Trophoblast cell (in vitro differentiated cells and primary cell): ENCODE data around the gene LSM6.
A peak's percentile ranks its signal among the peaks of the same experiment; 100 is the strongest.

Experiments used
- DNase-seq, 2 donors: peaks; one replicate each; pipeline ENCODE4 v3.0.0-alpha.2; 2016
- H2AFZ ChIP-seq: 2 replicates; pipeline ENCODE4 v1.6.1; 2013; ENCODE audit warnings: low read length, moderate library complexity, mild to moderate bottlenecking; ENCODE audit not compliant: insufficient read depth, poor library complexity
- H2AK5ac ChIP-seq: 2 replicates; pipeline ENCODE4 v1.6.1; 2013; ENCODE audit warnings: mild to moderate bottlenecking, low read length
- H2BK120ac ChIP-seq: 2 replicates; pipeline ENCODE4 v1.6.1; 2013; ENCODE audit warnings: low read length, mild to moderate bottlenecking, moderate library complexity; ENCODE audit not compliant: insufficient read depth, poor library complexity
- H2BK12ac ChIP-seq: 2 replicates; pipeline ENCODE4 v1.6.1; 2013; ENCODE audit warnings: mild to moderate bottlenecking, low read length, moderate library complexity
- H2BK5ac ChIP-seq: 2 replicates; pipeline ENCODE4 v1.6.1; 2013; ENCODE audit warnings: low read length, low read depth, moderate library complexity, mild to moderate bottlenecking; ENCODE audit not compliant: poor library complexity
- H3K14ac ChIP-seq: 2 replicates; pipeline ENCODE4 v1.6.1; 2013; ENCODE audit warnings: mild to moderate bottlenecking, low read length
- H3K18ac ChIP-seq: 2 replicates; pipeline ENCODE4 v1.6.1; 2013; ENCODE audit warnings: mild to moderate bottlenecking, low read length
- H3K23ac ChIP-seq: 2 replicates; pipeline ENCODE4 v1.6.1; 2013; ENCODE audit warnings: low read length
- H3K27ac ChIP-seq: 2 replicates; pipeline ENCODE4 v1.5.1; 2013; ENCODE audit warnings: low read depth, mild to moderate bottlenecking, inconsistent platforms, low read length, moderate library complexity
- H3K27me3 ChIP-seq: 2 replicates; pipeline ENCODE4 v1.6.1; 2013; ENCODE audit warnings: inconsistent platforms, mild to moderate bottlenecking, low read length, moderate library complexity; ENCODE audit not compliant: insufficient read depth
- H3K36me3 ChIP-seq, 2 experiments: 1 replicate in 1 of 2; 2 replicates in 1 of 2; pipeline ENCODE4 v1.6.1; 2013; ENCODE audit warnings: low read length in 2 of 2, mild to moderate bottlenecking in 2 of 2, moderate library complexity in 1 of 2; ENCODE audit not compliant: insufficient read depth in 2 of 2, control insufficient read depth in 1 of 2
- H3K4ac ChIP-seq: 2 replicates; pipeline ENCODE4 v1.6.1; 2013; ENCODE audit warnings: low read depth, mild to moderate bottlenecking, low read length, moderate library complexity
- H3K4me1 ChIP-seq, 2 experiments: 1 replicate in 1 of 2; 2 replicates in 1 of 2; pipeline ENCODE4 v1.6.1; 2013; ENCODE audit warnings: low read length in 2 of 2, mild to moderate bottlenecking in 2 of 2, moderate library complexity in 1 of 2; ENCODE audit not compliant: insufficient read depth in 2 of 2, control insufficient read depth in 1 of 2
- H3K4me2 ChIP-seq: 2 replicates; pipeline ENCODE4 v1.6.1; 2013; ENCODE audit warnings: inconsistent platforms, mild to moderate bottlenecking, low read length, moderate library complexity
- H3K4me3 ChIP-seq: 2 replicates; pipeline ENCODE4 v1.5.1; 2013; ENCODE audit warnings: mild to moderate bottlenecking, low read depth, low read length, inconsistent platforms
- H3K79me1 ChIP-seq: one replicate; pipeline ENCODE4 v1.6.1; 2013; ENCODE audit warnings: low read length
- H3K79me2 ChIP-seq: 2 replicates; pipeline ENCODE4 v1.6.1; 2013; ENCODE audit warnings: low read length, mild to moderate bottlenecking; ENCODE audit not compliant: control insufficient read depth, insufficient read depth, poor library complexity
- H3K9ac ChIP-seq: 2 replicates; pipeline ENCODE4 v1.6.1; 2013; ENCODE audit warnings: mild to moderate bottlenecking, low read length
- H3K9me3 ChIP-seq: 2 replicates; pipeline ENCODE4 v1.6.1; 2013; ENCODE audit warnings: low read depth, mild to moderate bottlenecking, control low read depth, inconsistent platforms, low read length; ENCODE audit not compliant: insufficient read depth
- H4K12ac ChIP-seq: 2 replicates; pipeline ENCODE4 v1.6.1; 2013; ENCODE audit warnings: low read depth, mild to moderate bottlenecking, low read length, moderate library complexity
- H4K8ac ChIP-seq: 2 replicates; pipeline ENCODE4 v1.6.1; 2013; ENCODE audit warnings: low read depth, mild to moderate bottlenecking, low read length, moderate library complexity
- H4K91ac ChIP-seq: one replicate; pipeline ENCODE4 v1.6.1; 2013; ENCODE audit warnings: low read depth, mild to moderate bottlenecking, low read length, moderate library complexity
- WGBS: extraction: QIAGEN DNeasy Blood & Tissue Kit; methylation state at CpG from one replicate; pipeline ENCODE4 v1.1.7; 2013; ENCODE audit warnings: missing lambda C conversion rate; ENCODE audit not compliant: insufficient read length, insufficient coverage; ENCODE audit errors: extremely low coverage; 5-methylcytosine and 5-hydroxymethylcytosine counted together

The LSM6 gene

DNA sequence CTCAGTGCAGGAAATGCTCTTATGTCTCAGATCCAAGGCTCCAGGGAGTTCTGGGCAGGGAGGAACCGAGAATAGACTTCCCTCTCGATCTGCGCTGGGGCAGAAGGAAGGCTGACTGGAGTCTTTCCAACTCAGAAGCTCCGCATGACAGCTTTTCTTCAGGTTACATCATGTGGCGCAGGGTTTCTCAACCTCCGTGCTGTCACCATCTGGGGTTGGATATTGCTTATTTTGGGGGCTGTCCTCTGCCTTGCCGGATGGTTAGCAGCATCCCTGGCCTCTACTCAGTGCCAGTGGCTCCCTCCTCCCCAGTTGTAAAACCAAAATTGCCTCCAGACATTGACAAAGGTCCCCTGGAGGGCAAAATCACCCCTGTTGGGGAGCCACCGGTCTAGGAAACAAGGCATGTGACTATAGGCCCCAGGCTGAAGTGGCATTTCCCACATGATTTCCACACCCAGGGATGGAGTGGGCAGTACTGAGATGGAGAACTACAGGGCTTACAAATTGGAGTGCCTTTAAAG is 60.2 kb downstream of the LSM6 start:
- Histone ChIP-seq H4K8ac (no peak overlapping the region), H3K14ac (no peak overlapping the region), H3K79me1 (no peaks in the 10 kb centered on the region), H2BK120ac (no peak overlapping the region), H3K23ac (no peak overlapping the region), H2BK5ac (no peak overlapping the region), H3K27ac (no peak overlapping the region), H4K12ac (no peak overlapping the region), H3K9me3 (no peaks in the 10 kb centered on the region), H3K4me1 (no peaks in the 10 kb centered on the region), H3K9ac (no peak overlapping the region), H3K27me3 (no peaks in the 10 kb centered on the region), H3K4me2 (no peak overlapping the region), H2AFZ (no peak overlapping the region), H4K91ac (no peak overlapping the region), H2BK12ac (no peak overlapping the region), H3K18ac (no peak overlapping the region), H2AK5ac (no peak overlapping the region), H3K4me3 (no peak overlapping the region), H3K79me2 (no peaks in the 10 kb centered on the region), H3K4ac (no peak overlapping the region), H3K36me3 (no peaks in the 10 kb centered on the region)
- DNase-seq = peak in 1 of 2 donors; percentile 18
- WGBS = no CpG with 5 or more reads among the region's 8 CpGs

GRCh38 chr4:146236216-146236615 is 60.7 kb downstream of the LSM6 start:
- Histone ChIP-seq H3K9ac (no peak overlapping the region), H3K4me2 (no peak overlapping the region), H2BK5ac (no peak overlapping the region), H3K4me3 (no peak overlapping the region), H2BK12ac (no peak overlapping the region), H3K4me1 (no peaks in the 10 kb centered on the region), H2AK5ac (no peak overlapping the region), H3K79me2 (no peaks in the 10 kb centered on the region), H3K36me3 (no peaks in the 10 kb centered on the region), H3K79me1 (no peaks in the 10 kb centered on the region), H3K14ac (no peak overlapping the region), H2BK120ac (no peak overlapping the region), H4K12ac (no peak overlapping the region), H3K27me3 (no peaks in the 10 kb centered on the region), H2AFZ (no peak overlapping the region), H4K8ac (no peak overlapping the region), H3K27ac (no peak overlapping the region), H4K91ac (no peak overlapping the region), H3K4ac (no peak overlapping the region), H3K23ac (no peak overlapping the region), H3K9me3 (no peaks in the 10 kb centered on the region), H3K18ac (no peak overlapping the region)
- no peak for DNase-seq
- no CpG with 5 or more reads among the region's 5 CpGs for WGBS

- Histone ChIP-seq H3K27me3 (no peaks in the 10 kb centered on the region), H2AFZ (no peak overlapping the region), H2BK5ac (no peak overlapping the region), H3K27ac (no peak overlapping the region), H3K18ac (no peak overlapping the region), H2BK12ac (no peak overlapping the region), H3K79me1 (no peaks in the 10 kb centered on the region), H3K23ac (no peak overlapping the region), H3K4me2 (no peak overlapping the region), H2BK120ac (no peak overlapping the region), H3K36me3 (no peaks in the 10 kb centered on the region), H3K4ac (no peak overlapping the region), H3K79me2 (no peaks in the 10 kb centered on the region), H3K9ac (no peak overlapping the region), H3K4me1 (peaks cover 0 to 3% of the 10 kb centered on the region in 2 experiments), H4K12ac (no peak overlapping the region), H2AK5ac (no peak overlapping the region), H3K4me3 (no peak overlapping the region), H4K91ac (no peak overlapping the region), H3K9me3 (no peaks in the 10 kb centered on the region), H4K8ac (no peak overlapping the region), H3K14ac (no peak overlapping the region)
- no CpG with 5 or more reads among the region's 6 CpGs for WGBS
- DNase-seq = no peak
Measured at GRCh38 chr4:146237092-146237491, 61.6 kb downstream of the LSM6 start.

GRCh38 chr4:146238107-146238506 is 62.6 kb downstream of the LSM6 start:
- Histone ChIP-seq H2AFZ (no peak overlapping the region), H3K27ac (no peak overlapping the region), H3K18ac (no peak overlapping the region), H4K12ac (no peak overlapping the region), H3K36me3 (no peaks in the 10 kb centered on the region), H2BK12ac (no peak overlapping the region), H3K23ac (no peak overlapping the region), H3K79me2 (no peaks in the 10 kb centered on the region), H3K27me3 (no peaks in the 10 kb centered on the region), H3K4ac (no peak overlapping the region), H3K4me3 (no peak overlapping the region), H3K4me2 (no peak overlapping the region), H3K14ac (no peak overlapping the region), H2BK5ac (no peak overlapping the region), H3K79me1 (no peaks in the 10 kb centered on the region), H3K9me3 (no peaks in the 10 kb centered on the region), H2BK120ac (no peak overlapping the region), H3K4me1 (peaks cover 0 to 3% of the 10 kb centered on the region in 2 experiments), H4K8ac (no peak overlapping the region), H4K91ac (no peak overlapping the region), H2AK5ac (no peak overlapping the region), H3K9ac (no peak overlapping the region)
- no peak for DNase-seq
- no CpG with 5 or more reads among the region's 3 CpGs for WGBS
